Endothelial cell of umbilical vein (primary cell): ENCODE data around the gene EFHD1. TPM values are rescaled to one million over a fixed set of nuclear protein-coding genes. Genes with fewer than 3 reads are reported as not detected.

Source experiments
- BruUV-seq: library from RNA; stranded (reverse); fragments of 400-500 nt; replicated peaks from 2 replicates; lab custom pipeline; 2021; lab: Mats Ljungman, UMichigan
- CTCF ChIA-PET: fragments of 300-600, 350-600 bp; sonication (Branson Sonifier 250); formaldehyde crosslinking; loops from one replicate; lab custom pipeline; 2021; ENCODE audit warnings: antibody characterized with exemption, inconsistent platforms; lab: Charles Lee
- POLR2A ChIA-PET: fragments of 300-600, 350-600 bp; sonication (Branson Sonifier 250); formaldehyde crosslinking; loops from one replicate; lab custom pipeline; 2021; ENCODE audit warnings: antibody characterized with exemption, inconsistent platforms; lab: Charles Lee
- DNase-seq: peaks from one replicate; pipeline ENCODE4 v3.0.0-alpha.2; 2011; ENCODE audit warnings: low read depth, low spot score
- FAIRE-seq: peaks from 2 replicates; lab custom pipeline; 2011; peaks lifted over from hg19 to GRCh38; lab: Jason Lieb, UNC
- H2AFZ ChIP-seq: 2 replicates; pipeline ENCODE4 v1.6.0; 2012; ENCODE audit warnings: low read depth, low read length, control low read depth, inconsistent platforms
- H3K27ac ChIP-seq: 2 replicates; pipeline ENCODE4 v1.5.1; 2011; ENCODE audit warnings: low read depth, mild to moderate bottlenecking, control low read depth, low read length, moderate library complexity; ENCODE audit not compliant: insufficient read depth
- H3K27me3 ChIP-seq, 2 experiments: 2 replicates each; pipeline versions ENCODE4 v1.6.0 to v1.6.1; 2011; ENCODE audit warnings: low read length in 2 of 2, mixed read lengths in 1 of 2; ENCODE audit not compliant: control insufficient read depth in 2 of 2, insufficient read depth in 2 of 2
- H3K36me3 ChIP-seq, 2 experiments: 2 replicates in 1 of 2; 3 replicates in 1 of 2; pipeline ENCODE4 v1.5.1; 2011; ENCODE audit warnings: low read length in 2 of 2, mild to moderate bottlenecking in 1 of 2, moderate library complexity in 1 of 2; ENCODE audit not compliant: control insufficient read depth in 2 of 2, insufficient read depth in 2 of 2; ENCODE audit errors: extremely low read depth in 1 of 2
- H3K4me1 ChIP-seq: 3 replicates; pipeline ENCODE4 v1.5.1; 2011; ENCODE audit warnings: mild to moderate bottlenecking, low read length; ENCODE audit not compliant: control insufficient read depth, insufficient read depth; ENCODE audit errors: extremely low read depth
- H3K4me2 ChIP-seq: 2 replicates; pipeline ENCODE4 v1.6.1; 2011; ENCODE audit warnings: low read length, control low read depth, mixed read lengths; ENCODE audit not compliant: insufficient read depth
- H3K4me3 ChIP-seq, 3 experiments: fragments of 200-600 bp in 1 of 3; sonication (generic), shearing (Covaris generic) in 1 of 3; replicated peaks in 1 of 3; 2 replicates each; pipeline ENCODE4 v1.5.1; 2011 to 2016; ENCODE audit warnings: control low read depth in 3 of 3, low read length in 3 of 3, mild to moderate bottlenecking in 2 of 3, inconsistent platforms in 1 of 3, low read depth in 1 of 3, moderate library complexity in 1 of 3; ENCODE audit not compliant: insufficient read depth in 1 of 3
- H3K79me2 ChIP-seq: 2 replicates; pipeline ENCODE4 v1.6.0; 2012; ENCODE audit warnings: low read length, inconsistent platforms; ENCODE audit not compliant: control insufficient read depth, insufficient read depth
- H3K9ac ChIP-seq: replicated peaks from 2 replicates; pipeline ENCODE3; 2011; ENCODE audit warnings: low read length, control low read depth; ENCODE audit not compliant: insufficient read depth; ENCODE audit errors: extremely low read depth
- H3K9me1 ChIP-seq: replicated peaks from 3 replicates; pipeline ENCODE4 v1.6.0; 2011; ENCODE audit warnings: mild to moderate bottlenecking, low read length; ENCODE audit not compliant: control insufficient read depth, insufficient read depth; ENCODE audit errors: extremely low read depth
- H3K9me3 ChIP-seq: replicated peaks from 2 replicates; pipeline ENCODE4 v1.5.1; 2012; ENCODE audit warnings: low read length, inconsistent platforms; ENCODE audit not compliant: control insufficient read depth, insufficient read depth
- H4K20me1 ChIP-seq: replicated peaks from 2 replicates; pipeline ENCODE3; 2011; ENCODE audit warnings: mild to moderate bottlenecking, low read length; ENCODE audit not compliant: control insufficient read depth, insufficient read depth; ENCODE audit errors: extremely low read depth
- EZH2 ChIP-seq: IDR thresholded peaks from 2 replicates; pipeline ENCODE4 v1.6.1; 2012; ENCODE audit warnings: borderline replicate concordance, low read depth, mild to moderate bottlenecking, moderate library complexity, low read length, inconsistent platforms; ENCODE audit not compliant: severe bottlenecking
- FOS ChIP-seq: IDR thresholded peaks from 2 replicates; pipeline ENCODE4 v1.6.1; 2011; ENCODE audit warnings: mild to moderate bottlenecking, low read length, moderate library complexity, borderline replicate concordance; ENCODE audit not compliant: insufficient read depth
- JUN ChIP-seq: IDR thresholded peaks from 2 replicates; pipeline ENCODE4 v1.6.1; 2011; ENCODE audit warnings: borderline replicate concordance, low read depth; ENCODE audit not compliant: insufficient read length, insufficient read depth
- POLR2A ChIP-seq: IDR thresholded peaks from 2 replicates; pipeline ENCODE4 v1.6.1; 2012; ENCODE audit warnings: low read depth, mild to moderate bottlenecking, control low read depth, low read length
- POLR2AphosphoS5 ChIP-seq: IDR thresholded peaks from 2 replicates; pipeline ENCODE4 v1.6.1; 2012; ENCODE audit warnings: low read depth, mild to moderate bottlenecking, control low read depth, low read length, moderate library complexity; ENCODE audit not compliant: insufficient read depth
- dilution Hi-C: fragments of 300-500 bp; cut with MboI; formaldehyde crosslinking; loops from one replicate; pipeline ENCODE4 v1.15.0; 2019; ENCODE audit warnings: low sequenced_read_pairs; ENCODE audit not compliant: extremely low pct_ligation_motif_present
- intact Hi-C: fragments of 100-400 bp; cut with micrococcal nuclease; formaldehyde crosslinking; loops from one replicate; pipeline ENCODE4 v1.10.0; 2022
- polyA plus RNA-seq, 4 experiments: library from polyadenylated mRNA; depleted of rRNA in 3 of 4; stranded (reverse) in 3 of 4; unstranded in 1 of 4; fragments of >200 nt; gene quantifications; 2 replicates each; pipeline versions ENCODE4 v1.2.1 to v1.2.3, GENCODE V29; 2011 to 2012; ENCODE audit warnings: missing spikeins in 1 of 4
- total RNA-seq: library from RNA; stranded (reverse); gene quantifications from 2 replicates; pipeline ENCODE4 v1.2.3, GENCODE V29; 2021
- TF ChIP-seq, protein P1 (sequence below), 2 donors: IDR thresholded peaks; 1 replicate in 1 of 2; 2 replicates in 1 of 2; pipeline ENCODE4 v1.5.1; 2011; ENCODE audit warnings: low read length in 2 of 2, mild to moderate bottlenecking in 2 of 2, moderate library complexity in 2 of 2, control low read depth in 1 of 2, inconsistent platforms in 1 of 2, low read depth in 1 of 2; ENCODE audit not compliant: insufficient read depth in 1 of 2; ENCODE audit errors: extremely low read depth in 1 of 2
- TF ChIP-seq, protein P2 (sequence below): IDR thresholded peaks from 2 replicates; pipeline ENCODE4 v1.6.1; 2011; ENCODE audit not compliant: insufficient read depth, insufficient read length

The EFHD1 gene
- total and polyA plus RNA-seq, 2 donors (not counting 3 experiments of a cell fraction or from before 2014, with no cell fraction given): 0.18 TPM; not detected in 1

DNA sequence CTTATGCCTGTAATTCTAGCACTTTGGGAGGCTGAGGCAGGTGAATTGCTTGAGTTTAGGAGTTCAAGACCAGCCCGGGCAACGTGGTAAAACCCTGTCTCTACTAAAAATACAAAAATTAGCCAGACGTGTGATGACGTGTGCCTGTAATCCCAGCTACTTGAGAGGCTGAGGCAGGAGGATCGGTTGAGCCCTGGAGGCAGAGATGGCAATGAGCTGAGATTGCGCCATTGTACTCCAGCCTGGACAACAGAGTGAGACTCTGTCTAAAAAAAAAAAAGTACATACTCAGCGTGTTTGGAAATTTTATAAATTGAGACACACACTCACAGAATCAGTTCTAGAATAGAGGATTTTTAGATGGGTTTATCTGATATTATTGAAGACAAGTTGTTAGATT is 46.6 kb downstream of the EFHD1 start:
- TF ChIP-seq FOS (no peak), JUN (no peak), POLR2A (no peak), EZH2 (no peak), POLR2AphosphoS5 (no peak)
- TF ChIP-seq, protein P1, sequence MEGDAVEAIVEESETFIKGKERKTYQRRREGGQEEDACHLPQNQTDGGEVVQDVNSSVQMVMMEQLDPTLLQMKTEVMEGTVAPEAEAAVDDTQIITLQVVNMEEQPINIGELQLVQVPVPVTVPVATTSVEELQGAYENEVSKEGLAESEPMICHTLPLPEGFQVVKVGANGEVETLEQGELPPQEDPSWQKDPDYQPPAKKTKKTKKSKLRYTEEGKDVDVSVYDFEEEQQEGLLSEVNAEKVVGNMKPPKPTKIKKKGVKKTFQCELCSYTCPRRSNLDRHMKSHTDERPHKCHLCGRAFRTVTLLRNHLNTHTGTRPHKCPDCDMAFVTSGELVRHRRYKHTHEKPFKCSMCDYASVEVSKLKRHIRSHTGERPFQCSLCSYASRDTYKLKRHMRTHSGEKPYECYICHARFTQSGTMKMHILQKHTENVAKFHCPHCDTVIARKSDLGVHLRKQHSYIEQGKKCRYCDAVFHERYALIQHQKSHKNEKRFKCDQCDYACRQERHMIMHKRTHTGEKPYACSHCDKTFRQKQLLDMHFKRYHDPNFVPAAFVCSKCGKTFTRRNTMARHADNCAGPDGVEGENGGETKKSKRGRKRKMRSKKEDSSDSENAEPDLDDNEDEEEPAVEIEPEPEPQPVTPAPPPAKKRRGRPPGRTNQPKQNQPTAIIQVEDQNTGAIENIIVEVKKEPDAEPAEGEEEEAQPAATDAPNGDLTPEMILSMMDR (IDR thresholded peaks at IDR 0.05; ENCODE audit: extremely low read depth in 1 of 2, insufficient read depth in 1 of 2, low read depth in 1 of 2, low read length in 2 of 2): no peak
- POLR2A ChIA-PET: no interaction called here

DNA sequence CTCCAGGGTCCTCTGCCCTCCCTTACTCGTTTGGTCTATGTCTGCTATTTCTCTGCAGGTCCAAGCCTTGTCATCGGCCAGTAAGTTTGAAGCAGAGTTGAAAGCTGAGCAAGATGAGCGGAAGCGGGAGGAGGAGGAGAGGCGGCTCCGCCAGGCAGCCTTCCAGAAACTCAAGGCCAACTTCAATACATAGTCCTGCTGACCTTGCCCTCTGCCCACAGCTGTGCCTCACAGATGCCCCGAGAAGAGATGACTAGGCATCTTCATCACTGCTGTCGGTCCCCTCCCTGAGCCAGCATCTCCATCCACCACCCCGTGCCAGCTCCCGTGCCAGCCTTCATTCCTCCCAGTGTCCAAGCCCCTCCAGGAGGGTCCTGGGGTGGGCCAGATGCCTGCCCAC is 48.1 kb downstream of the EFHD1 start:
- H3K9ac ChIP-seq: no peak overlapping the region
- no peak for DNase-seq
- no peaks in the 10 kb centered on the region for H3K36me3 ChIP-seq
- intact Hi-C loops: no loop called here
- no peaks in the 10 kb centered on the region for H4K20me1 ChIP-seq
- no peak overlapping the region for H3K4me3 ChIP-seq
- CTCF ChIA-PET: no interaction called here
- no peak overlapping the region for H3K27ac ChIP-seq
- peaks cover 10 to 16% of the 10 kb centered on the region in 2 experiments for H3K27me3 ChIP-seq
- TF ChIP-seq, protein P2, sequence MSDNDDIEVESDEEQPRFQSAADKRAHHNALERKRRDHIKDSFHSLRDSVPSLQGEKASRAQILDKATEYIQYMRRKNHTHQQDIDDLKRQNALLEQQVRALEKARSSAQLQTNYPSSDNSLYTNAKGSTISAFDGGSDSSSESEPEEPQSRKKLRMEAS: no peak
- TF ChIP-seq JUN: no peak
- TF ChIP-seq, protein P1 (IDR thresholded peaks at IDR 0.05; ENCODE audit: extremely low read depth in 1 of 2, insufficient read depth in 1 of 2, low read depth in 1 of 2, low read length in 2 of 2): no peak
- no peak for TF ChIP-seq POLR2AphosphoS5
- no peak for TF ChIP-seq FOS
- TF ChIP-seq POLR2A: no peak
- no TSS peak for BruUV-seq
- no peaks in the 10 kb centered on the region for H3K79me2 ChIP-seq
- dilution Hi-C loops: no loop called here
- POLR2A ChIA-PET: no interaction called here
- H3K9me1 ChIP-seq: no peaks in the 10 kb centered on the region
- no peak overlapping the region for H3K4me2 ChIP-seq
- H3K9me3 ChIP-seq: no peaks in the 10 kb centered on the region
- H2AFZ ChIP-seq: no peak overlapping the region
- H3K4me1 ChIP-seq: no peaks in the 10 kb centered on the region
- no peak for FAIRE-seq

More for the DNA sequence above, 46.6 kb downstream of the EFHD1 start:
- FAIRE-seq (no peak), DNase-seq (no peak)
- H3K27ac ChIP-seq: no peak overlapping the region
- H4K20me1 ChIP-seq: no peaks in the 10 kb centered on the region
- no peaks in the 10 kb centered on the region for H3K9me3 ChIP-seq
- no peaks in the 10 kb centered on the region for H3K79me2 ChIP-seq
- peaks cover 10 to 16% of the 10 kb centered on the region in 2 experiments for H3K27me3 ChIP-seq
- no TSS peak for BruUV-seq
- H3K36me3 ChIP-seq: no peaks in the 10 kb centered on the region
- H3K4me3 ChIP-seq: no peak overlapping the region
- H2AFZ ChIP-seq: no peak overlapping the region
- H3K9ac ChIP-seq: no peak overlapping the region
- H3K4me1 ChIP-seq: no peaks in the 10 kb centered on the region
- no peaks in the 10 kb centered on the region for H3K9me1 ChIP-seq
- intact Hi-C loops (no loop called here), dilution Hi-C loops (no loop called here)
- CTCF ChIA-PET: interaction anchor here (1.5 kb wide), 1 partner anchor 11 kb away, joined by 8 read pairs; no protein-coding TSS in a partner anchor
- no peak overlapping the region for H3K4me2 ChIP-seq
